GM08714 (cell line): ENCODE data around the gene FAM227A.
"Not testable (repeated sequence)": the region's sequence is repeated elsewhere in the genome, so short reads cannot be mapped to it uniquely, and the experiment has no call there.

Experiments used
- H3K4me3 ChIP-seq: fragments of 200-500 bp; sonication (Bioruptor generic); 2 replicates; pipeline ENCODE4 v1.5.1; 2014; ENCODE audit warnings: mild to moderate bottlenecking, low read length, inconsistent platforms
- ZNF274 ChIP-seq: IDR thresholded peaks from 2 replicates; pipeline ENCODE4 v1.6.1; 2012; ENCODE audit warnings: mild to moderate bottlenecking, low read depth, low read length

FAM227A gene

DNA sequence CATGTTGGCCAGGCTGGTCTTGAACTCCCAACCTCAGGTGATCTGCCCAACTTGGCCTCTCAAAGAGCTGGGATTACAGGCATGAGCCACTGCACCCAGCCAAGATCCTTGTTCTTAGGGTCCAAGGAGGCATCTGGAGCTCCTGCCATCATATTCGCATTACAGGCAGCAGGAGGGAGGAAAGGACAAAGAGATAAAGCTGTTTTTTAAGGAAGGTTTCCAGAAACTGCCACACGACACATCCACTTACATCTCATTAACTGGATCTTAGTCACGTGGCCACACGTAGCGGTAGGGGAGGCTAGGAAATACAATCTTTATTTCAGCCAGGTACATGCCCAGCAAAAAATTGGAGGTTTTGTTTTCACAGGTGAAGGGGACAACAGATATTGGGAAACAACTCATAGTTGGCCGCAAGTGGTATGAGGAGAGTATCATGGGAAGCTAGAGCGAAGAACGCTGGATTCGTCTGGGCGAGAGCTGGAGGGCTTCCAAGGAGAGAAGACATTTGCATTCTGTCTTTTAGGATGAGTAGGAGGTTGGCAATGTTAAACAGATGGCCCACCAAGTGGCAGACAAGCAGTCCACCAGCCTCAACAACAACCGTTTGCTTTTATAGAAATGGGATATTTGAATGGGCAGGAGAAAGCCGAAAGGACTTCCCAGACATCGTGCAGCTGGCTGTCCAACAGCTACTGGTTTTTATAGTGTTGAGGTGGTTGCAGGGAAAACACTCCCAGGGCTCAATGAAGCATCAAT, 47.0 kb downstream of the FAM227A start:
- TF ChIP-seq ZNF274 = no peak
- H3K4me3 ChIP-seq = no peak overlapping the region

DNA sequence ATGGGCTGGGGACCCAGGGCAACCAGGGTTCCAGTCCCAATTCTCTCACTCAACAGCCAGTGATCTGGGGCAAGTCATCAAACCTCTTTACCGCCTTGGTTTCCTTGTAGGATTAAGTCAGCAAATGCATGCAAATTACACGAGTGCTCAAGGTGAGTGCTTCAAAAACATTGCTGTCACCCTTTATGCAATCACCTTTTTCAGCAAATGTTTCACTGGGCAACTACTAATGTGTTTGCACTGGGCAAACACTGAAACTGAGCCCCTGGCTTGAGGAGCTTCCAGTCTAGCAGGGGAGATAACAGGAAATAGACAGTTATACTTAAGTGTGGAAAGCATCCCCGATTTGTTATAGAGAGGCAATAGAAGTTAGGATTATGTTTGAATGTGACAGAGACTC, 48.5 kb downstream of the FAM227A start:
- H3K4me3 ChIP-seq = no peak overlapping the region
- no peak for TF ChIP-seq ZNF274

DNA sequence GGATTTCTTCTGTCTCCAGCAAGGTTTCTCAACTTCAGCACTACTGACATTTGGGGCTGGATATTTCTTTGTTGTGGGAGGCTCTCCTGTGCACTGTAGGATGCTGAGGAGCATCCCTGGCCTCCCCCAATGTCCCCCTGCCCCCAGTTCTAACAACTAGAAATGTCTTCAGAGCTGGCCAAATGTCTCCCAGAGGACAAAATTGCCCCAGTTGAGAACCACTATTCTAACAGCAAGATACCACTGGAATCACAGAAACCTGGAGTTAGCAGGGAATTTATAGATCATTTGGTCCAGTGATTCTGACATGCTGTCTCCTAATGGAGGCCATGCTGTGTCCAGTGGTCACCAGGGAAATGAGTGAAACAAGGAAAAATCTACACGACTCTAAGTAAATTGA, 54.0 kb downstream of the FAM227A start:
- no peak overlapping the region for H3K4me3 ChIP-seq
- no peak for TF ChIP-seq ZNF274

DNA sequence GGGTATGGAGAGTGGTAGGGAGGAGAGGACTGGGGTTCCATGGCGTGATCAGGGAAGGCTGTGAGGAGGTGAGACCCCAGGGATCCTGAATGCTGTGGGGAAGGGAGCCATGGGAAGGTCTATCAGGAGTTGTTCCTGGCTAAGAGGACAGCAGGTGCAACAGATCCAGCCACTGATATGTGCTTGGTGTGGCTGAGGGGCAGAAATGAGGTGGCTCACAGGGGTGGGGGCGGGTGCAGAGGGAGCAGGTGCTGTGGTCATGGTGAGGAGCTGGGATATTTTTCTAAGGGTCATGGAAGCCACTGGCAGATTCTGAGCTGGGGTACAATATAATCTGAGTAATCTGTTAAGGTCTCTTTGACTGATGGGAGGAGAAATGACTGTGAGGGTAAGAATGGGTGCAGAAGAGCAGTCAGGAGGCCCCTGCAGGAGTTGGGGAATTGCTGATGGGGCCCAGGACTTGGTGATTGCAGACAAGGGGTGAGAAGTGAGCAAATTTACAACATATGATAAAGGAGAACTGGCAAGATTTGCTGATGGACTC, 54.9 kb downstream of the FAM227A start:
- TF ChIP-seq ZNF274 = no peak
- H3K4me3 ChIP-seq = no peak overlapping the region

DNA sequence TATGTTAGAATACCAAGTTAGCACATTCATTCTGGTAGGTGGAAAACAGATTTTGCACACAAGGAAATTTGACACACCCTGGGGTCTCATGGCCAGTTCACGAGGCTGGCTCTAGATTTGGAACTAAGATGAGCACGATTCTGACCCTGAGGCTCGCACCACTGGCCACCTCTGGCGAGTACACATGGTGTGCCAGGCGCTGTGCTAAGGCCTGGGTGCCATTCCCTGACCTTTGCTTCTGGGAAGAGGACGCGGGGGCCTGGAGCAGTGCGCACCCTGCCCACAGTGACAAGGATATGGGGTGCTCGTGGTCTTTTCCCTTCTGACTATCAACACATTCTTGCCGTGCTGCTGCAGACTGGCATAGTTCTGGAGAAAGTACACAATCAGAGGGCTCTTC, 56.7 kb downstream of the FAM227A start:
- no peak overlapping the region for H3K4me3 ChIP-seq
- TF ChIP-seq ZNF274 = no peak

DNA sequence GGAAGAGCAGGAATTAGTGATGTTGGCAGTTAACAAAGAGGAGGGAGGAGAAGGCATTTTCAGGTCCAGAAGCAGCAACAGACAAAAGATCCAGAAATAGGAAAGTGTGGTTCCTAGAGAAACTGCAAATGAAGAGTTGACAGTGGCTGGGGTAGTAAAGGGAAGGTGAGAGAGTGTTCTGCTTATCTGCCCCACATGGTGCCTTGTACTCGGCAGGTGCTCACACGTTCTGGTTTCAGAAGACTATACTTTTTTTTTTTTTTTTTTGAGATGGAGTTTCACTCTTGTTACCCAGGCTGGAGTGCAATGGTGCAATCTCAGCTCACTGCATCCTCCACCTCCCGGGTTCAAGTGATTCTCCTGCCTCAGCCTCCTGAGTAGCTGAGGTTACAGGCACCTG, 73.3 kb downstream of the FAM227A start:
- not testable (repeated sequence) for H3K4me3 ChIP-seq

DNA sequence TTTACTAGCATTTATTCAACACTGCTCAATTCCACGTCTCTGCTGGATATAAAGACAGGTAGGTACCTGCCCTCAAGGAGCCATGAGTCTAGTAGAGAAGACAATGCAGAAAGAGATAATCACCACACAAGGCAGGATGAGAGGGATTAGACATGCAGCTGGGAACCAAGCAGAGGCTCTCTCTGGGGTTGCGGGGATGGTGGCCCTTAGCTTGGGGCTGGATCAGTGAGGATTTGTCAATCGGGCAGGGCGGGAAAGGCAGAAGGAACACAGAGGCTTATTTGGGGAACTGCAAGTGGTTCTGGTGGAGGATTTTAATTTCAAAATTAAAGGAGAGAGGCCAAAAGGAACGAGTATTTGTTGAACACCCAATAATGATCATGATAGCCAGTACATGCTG, 77.7 kb downstream of the FAM227A start:
- no peak for TF ChIP-seq ZNF274
- no peak overlapping the region for H3K4me3 ChIP-seq

DNA sequence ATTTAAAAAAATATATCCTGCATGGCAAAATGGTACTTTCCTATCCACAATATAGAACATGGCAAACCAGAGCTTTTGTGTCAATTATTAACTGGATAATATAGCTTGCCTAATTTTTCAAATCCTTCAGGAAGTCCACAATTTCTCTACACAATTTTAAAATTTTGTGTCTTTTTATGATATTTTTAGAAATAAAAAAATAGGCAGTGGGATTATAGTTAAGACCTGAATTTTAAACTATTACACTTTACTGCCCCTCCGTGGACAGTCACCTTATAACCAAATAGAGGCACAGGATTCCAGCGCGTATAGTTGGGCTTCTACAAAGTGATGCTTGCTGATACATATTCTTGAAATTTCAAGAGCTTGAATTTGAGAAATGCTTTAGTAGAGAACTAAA, 84.1 kb downstream of the FAM227A start:
- TF ChIP-seq ZNF274 = no peak
- H3K4me3 ChIP-seq = no peak overlapping the region

DNA sequence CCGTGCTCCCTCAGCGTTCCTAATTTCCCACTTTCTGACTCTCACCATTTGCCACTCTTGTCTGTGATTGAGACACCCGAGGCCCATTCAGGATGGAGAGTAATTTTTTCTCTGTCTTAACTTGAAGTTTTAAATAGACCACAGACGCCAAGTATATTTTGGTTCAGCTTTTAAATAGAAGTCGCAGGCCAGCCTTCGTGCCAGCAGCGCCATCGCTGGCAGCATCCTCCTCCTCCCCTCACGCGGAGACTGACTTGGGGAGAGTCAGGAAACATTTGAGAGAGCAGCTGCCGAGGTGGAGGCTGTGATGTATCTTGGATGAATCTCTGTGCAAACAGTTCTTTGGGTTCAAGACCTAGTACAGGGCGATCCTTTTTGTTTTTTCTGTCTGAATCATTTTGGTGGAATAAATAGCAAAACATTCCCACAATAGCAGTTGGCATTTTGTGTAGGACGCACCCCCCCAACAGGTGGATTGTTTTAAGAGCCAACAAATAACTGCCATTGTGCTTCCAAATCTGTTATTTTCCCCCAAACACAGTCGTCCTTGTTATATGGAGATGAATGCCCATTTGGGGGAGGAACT, 85.3 kb downstream of the FAM227A start:
- peak overlapping the region; percentile 77 for H3K4me3 ChIP-seq
- no peak for TF ChIP-seq ZNF274

DNA sequence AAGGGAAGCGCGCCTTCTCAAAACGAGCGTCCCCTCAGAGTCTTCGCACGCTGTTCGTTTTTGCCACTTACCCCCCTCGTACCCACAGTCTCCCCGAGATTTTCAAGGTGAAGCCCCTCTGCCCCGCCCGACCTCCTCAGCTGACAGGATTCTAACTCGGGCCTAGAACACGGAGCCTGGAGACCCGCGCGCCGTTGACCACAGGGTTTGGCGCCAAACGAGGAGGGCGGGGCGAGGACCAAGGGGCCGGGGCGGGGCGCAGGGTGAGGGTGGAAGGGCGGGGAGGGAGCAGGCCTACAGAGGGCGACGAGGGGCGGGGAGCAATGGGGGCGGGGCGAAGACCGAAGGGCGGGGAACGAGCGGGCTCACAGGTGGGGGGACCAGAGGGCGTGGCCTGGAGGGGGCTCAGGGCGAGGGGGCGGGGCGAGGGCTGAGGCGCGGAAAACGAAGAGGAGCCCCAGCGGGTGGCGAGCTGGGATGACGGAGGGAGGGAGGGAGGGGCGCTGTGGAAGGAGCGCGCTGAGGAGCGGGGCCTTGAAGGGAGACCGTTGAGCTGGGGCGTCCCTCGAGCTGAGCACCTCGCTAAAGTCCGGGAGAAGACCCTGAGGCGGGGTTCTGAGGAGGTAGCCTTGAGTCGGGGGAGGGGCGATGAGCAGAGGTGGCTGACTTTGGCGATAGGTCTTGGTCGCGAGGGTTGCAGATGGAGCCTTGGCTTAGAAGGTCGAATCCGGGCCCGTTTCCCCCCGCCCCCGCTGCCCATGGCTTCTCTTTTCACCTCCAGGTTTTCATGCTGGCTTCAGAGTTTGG, 86.0 kb downstream of the FAM227A start, which contains the start of gene DMC1:
TSS of gene DMC1 (minus strand) at position 212 of the 807 bp plus-strand sequence. CDS start 1,927 bp downstream, outside the sequence.
- peak within 1 kb of the TSS; percentile 78 for H3K4me3 ChIP-seq
- no peak for TF ChIP-seq ZNF274

DNA sequence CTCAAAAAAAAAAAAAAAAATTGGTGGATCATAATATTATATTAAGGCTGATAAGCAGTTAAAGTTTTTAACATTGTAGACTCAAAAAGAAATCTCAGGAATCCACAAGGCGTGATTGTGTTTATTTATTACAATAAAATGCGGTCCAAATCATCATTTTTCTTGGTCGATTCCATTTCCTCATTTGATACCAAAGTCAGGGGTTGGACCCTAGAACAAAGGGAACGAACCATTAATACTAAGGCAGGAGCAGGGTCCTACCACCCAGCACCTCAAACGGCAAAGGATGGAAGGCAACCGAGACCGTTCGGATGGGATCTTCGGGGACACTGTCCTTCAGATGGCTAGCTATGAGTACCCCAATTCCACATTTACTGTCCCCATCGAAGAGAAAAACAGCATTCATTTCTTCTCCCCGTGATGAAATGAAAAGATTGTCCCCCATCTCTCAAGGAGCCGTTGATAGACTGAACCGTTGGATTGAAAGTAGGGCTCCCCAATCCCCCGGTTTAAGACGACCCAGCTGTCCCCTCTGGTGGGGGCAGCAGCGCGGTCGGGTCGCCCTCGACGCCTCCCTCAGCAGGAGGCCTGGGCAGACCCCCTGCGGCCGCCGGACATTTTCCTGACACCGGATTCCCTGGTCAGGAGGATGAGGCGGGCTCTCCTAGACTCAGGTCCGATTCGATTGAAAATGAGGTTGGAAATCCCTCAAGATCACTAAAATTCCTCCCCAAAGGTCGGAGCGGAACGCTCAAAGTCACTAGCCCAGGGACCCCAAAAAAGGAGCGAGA, 86.8 kb downstream of the FAM227A start:
- peak overlapping the region; percentile 78 for H3K4me3 ChIP-seq

DNA sequence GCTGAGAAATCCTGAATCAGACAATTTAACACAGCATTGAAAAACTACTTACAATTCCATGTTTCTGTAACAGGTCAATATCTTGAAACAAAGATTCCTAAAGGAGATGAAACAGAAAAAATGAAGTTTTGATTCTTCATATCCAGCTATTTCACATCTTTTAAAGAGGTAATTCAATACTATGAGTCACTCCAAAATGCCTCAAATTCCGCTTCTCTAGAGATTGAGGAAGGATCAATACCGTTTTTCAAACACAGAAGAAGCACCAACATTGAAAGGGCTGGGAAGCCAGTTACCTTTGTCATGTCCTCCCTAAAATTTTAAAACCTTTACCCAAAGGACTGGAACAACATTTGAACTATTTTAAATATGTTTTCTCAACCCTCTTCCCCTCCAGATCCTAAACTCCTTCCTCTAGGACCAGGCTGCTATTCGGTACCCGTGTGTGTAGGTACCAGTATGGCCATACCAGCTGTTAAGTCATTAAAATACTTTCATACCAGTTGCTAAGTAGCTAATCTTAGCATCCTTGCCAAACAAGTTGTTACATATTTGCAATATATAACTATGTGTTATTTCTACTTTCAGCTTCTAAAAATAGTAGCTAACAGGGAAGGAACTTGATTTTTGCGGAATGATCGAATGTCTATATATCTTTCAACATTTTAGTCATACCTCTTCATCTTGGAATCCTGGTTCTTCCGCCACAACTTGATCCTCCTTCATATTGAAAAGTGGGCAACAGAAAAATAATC, 88.5 kb downstream of the FAM227A start:
- no peak overlapping the region for H3K4me3 ChIP-seq
- TF ChIP-seq ZNF274 = no peak

More for the DNA sequence above, 86.8 kb downstream of the FAM227A start:
- TF ChIP-seq ZNF274 = no peak
